GM12865 (cell line): ENCODE measurements around the gene RIPOR3.
A peak's percentile ranks its signal among the peaks of the same experiment; 100 is the strongest.

ENCODE experiments used
- DNase-seq: peaks from one replicate; pipeline ENCODE4 v3.0.0; 2010; ENCODE audit warnings: low read depth
- H3K4me3 ChIP-seq: 2 replicates; pipeline ENCODE4 v1.5.1; 2011; ENCODE audit warnings: mild to moderate bottlenecking, low read depth, low read length, control low read depth
- CTCF ChIP-seq: IDR thresholded peaks from 2 replicates; pipeline ENCODE4 v1.5.1; 2011; ENCODE audit warnings: low read length, control low read depth, low read depth, inconsistent platforms; ENCODE audit not compliant: insufficient read depth; ENCODE audit errors: missing control alignments

The RIPOR3 gene

GRCh38 chr20:50565383-50565782, 126.0 kb downstream of the RIPOR3 start:
- TF ChIP-seq CTCF: no peak
- no peak overlapping the region for H3K4me3 ChIP-seq
- no peak for DNase-seq

- DNase-seq: no peak
- no peak for TF ChIP-seq CTCF
These were observed 128.0 kb downstream of the RIPOR3 start for GRCh38 chr20:50563133-50563944.

GRCh38 chr20:50562262-50562701, 129.1 kb downstream of the RIPOR3 start:
- TF ChIP-seq CTCF: no peak
- no peak for DNase-seq
- H3K4me3 ChIP-seq: no peak overlapping the region

More at GRCh38 chr20:50563133-50563944, 128.0 kb downstream of the RIPOR3 start:
- H3K4me3 ChIP-seq: no peak overlapping the region

GRCh38 chr20:50561379-50562078, 129.8 kb downstream of the RIPOR3 start:
- DNase-seq: peak; percentile 61
- H3K4me3 ChIP-seq: no peak overlapping the region
- no peak for TF ChIP-seq CTCF

- DNase-seq: no peak
- TF ChIP-seq CTCF: no peak
- H3K4me3 ChIP-seq: no peak overlapping the region
These were observed 130.5 kb downstream of the RIPOR3 start for GRCh38 chr20:50560867-50561266.

- no peak for DNase-seq
- no peak for TF ChIP-seq CTCF
- H3K4me3 ChIP-seq: no peak overlapping the region
These were observed 131.3 kb downstream of the RIPOR3 start for GRCh38 chr20:50559856-50560638.
